ENCODE results near the gene PLCH2. TPM values are rescaled to one million over a fixed set of nuclear protein-coding genes. Genes with fewer than 3 reads are reported as not detected.
A peak's percentile ranks its signal among the peaks of the same experiment; 100 is the strongest.

Gene PLCH2
- total and polyA plus RNA-seq, 9 of the 15 experiments (the other 6 are each of a cell fraction or from before 2014, with no cell fraction given), result 0.16 TPM; not detected in 8

- BruUV-seq (replicated peaks), result no TSS peak
- POLR2A ChIA-PET, result interaction anchor here (0.6 to 1.5 kb wide), 4 partner anchors 11 to 75 kb away, joined by 3 to 4 read pairs (median 3); no protein-coding TSS in a partner anchor
- Histone ChIP-seq H3K4me2 (ENCODE audit: insufficient read depth, low read length) (no peak overlapping the region), H3K79me2 (ENCODE audit: control insufficient read depth, insufficient read depth, low read length) (no peaks in the 10 kb centered on the region), H3K27me3 (ENCODE audit: control insufficient read depth in 2 of 2, insufficient read depth in 2 of 2, low read length in 2 of 2) (peaks cover 20 to 78% of the 10 kb centered on the region in 2 experiments; a peak in 3 of 5 replicates), H2AFZ (ENCODE audit: low read depth, low read length) (no peak overlapping the region), H3K9me3 (replicated peaks; ENCODE audit: control insufficient read depth, insufficient read depth, low read depth, low read length) (no peaks in the 10 kb centered on the region), H3K4me1 (replicated peaks in 1 of 2; ENCODE audit: control insufficient read depth in 2 of 2, insufficient read depth in 2 of 2, low read length in 2 of 2) (peaks cover 0 to 44% of the 10 kb centered on the region in 2 experiments; a peak in 1 of 5 replicates), H3K4me3 (no peak overlapping the region), H3K9me1 (ENCODE audit: control insufficient read depth, insufficient read depth, low read length) (no peaks in the 10 kb centered on the region), H4K20me1 (replicated peaks; ENCODE audit: control insufficient read depth, insufficient read depth, low read length) (peaks cover 30% of the 10 kb centered on the region), H3K27ac (ENCODE audit: extremely low read depth, low read depth, low read length) (no peak overlapping the region), H3K9ac (ENCODE audit: insufficient read depth in 1 of 2, low read depth in 2 of 2, low read length in 2 of 2) (no peak overlapping the region), H3K36me3 (ENCODE audit: control insufficient read depth, insufficient read depth, low read length) (no peaks in the 10 kb centered on the region)
- in situ Hi-C loops (cut with MboI), result no loop called here
- intact Hi-C loops (cut with micrococcal nuclease), result no loop called here
- WGBS (ENCODE audit: insufficient coverage, low coverage, missing lambda C conversion rate), result 5% methylated on average over 8 of the region's 8 CpGs
- DNase-seq (ENCODE audit: extremely low read depth in 1 of 4, low spot score in 3 of 4) (no peak), FAIRE-seq (no peak), ATAC-seq (no peak)
- CTCF ChIA-PET (ENCODE audit: low intra/inter-chr PET ratio), result no interaction called here
- TF ChIP-seq TFAP4 (CRISPR knock-in tag; IDR thresholded peaks at IDR 0.05; ENCODE audit: borderline replicate concordance), result 0 out of 2 replicates have a peak, but pooled peaks have one; percentile 4
- no peak for TF ChIP-seq FOXA3 (CRISPR knock-in tag; conservative IDR thresholded peaks at IDR 0.05 in 1 of 2, IDR thresholded peaks at IDR 0.05 in 1 of 2)
These were observed 15.9 kb upstream of the PLCH2 start for GRCh38 chr1:2460203-2460602.
